NCI-H1092 treated with DMSO at 0.1 percent for 48 hours (cell line): ENCODE measurements around the gene CAD.
"Not testable (repeated sequence)": the region's sequence is repeated elsewhere in the genome, so short reads cannot be mapped to it uniquely, and the experiment has no call there.

ENCODE experiments used
- DNase-seq: peaks from one replicate; lab custom pipeline; 2025; lab: John Stamatoyannopoulos, UW

CAD gene

GRCh38 chr2:27217173-27218121 lies at the start of gene CAD:
Gene CAD, plus strand, starts transcription at chr2:27217369. Its CDS starts 183 bp downstream, at chr2:27217552.
- DNase-seq, result peak; percentile 75

GRCh38 chr2:27170581-27171337 lies 46.4 kb upstream of the CAD start:
- DNase-seq, result no peak

- no peak for DNase-seq
Measured at GRCh38 chr2:27171351-27171848, 45.8 kb upstream of the CAD start.

GRCh38 chr2:27174638-27175037 lies 42.5 kb upstream of the CAD start:
- no peak for DNase-seq

GRCh38 chr2:27175330-27175729 lies 41.8 kb upstream of the CAD start:
- no peak for DNase-seq

- not testable (repeated sequence) for DNase-seq
Measured at GRCh38 chr2:27175781-27176180, 41.4 kb upstream of the CAD start.

GRCh38 chr2:27177441-27178351 lies 39.5 kb upstream of the CAD start:
- DNase-seq, result no peak

GRCh38 chr2:27178469-27178868 lies 38.7 kb upstream of the CAD start:
- DNase-seq, result no peak

GRCh38 chr2:27179344-27180000 lies 37.7 kb upstream of the CAD start:
- DNase-seq, result no peak

GRCh38 chr2:27182346-27182745 lies 34.8 kb upstream of the CAD start:
- DNase-seq, result no peak

- DNase-seq, result no peak
Measured at GRCh38 chr2:27184115-27184514, 33.1 kb upstream of the CAD start.

GRCh38 chr2:27185331-27186026 lies 31.7 kb upstream of the CAD start:
- no peak for DNase-seq

- DNase-seq, result no peak
Measured at GRCh38 chr2:27186613-27187345, 30.4 kb upstream of the CAD start.

GRCh38 chr2:27189989-27190388 lies 27.2 kb upstream of the CAD start:
- DNase-seq, result no peak

GRCh38 chr2:27191070-27191829 lies 25.9 kb upstream of the CAD start:
- DNase-seq, result peak; percentile 29

GRCh38 chr2:27194538-27195354 lies 22.4 kb upstream of the CAD start:
- peak; percentile 2 for DNase-seq

GRCh38 chr2:27195799-27196198 lies 21.4 kb upstream of the CAD start:
- not testable (repeated sequence) for DNase-seq

GRCh38 chr2:27198068-27198467 lies 19.1 kb upstream of the CAD start:
- not testable (repeated sequence) for DNase-seq
